Brain pericyte (primary cell): ENCODE data around the gene COG5.

Source experiments
- DNase-seq: peaks from one replicate; pipeline ENCODE4 v3.0.0-alpha.2; 2012; ENCODE audit warnings: low read depth, low spot score

Gene COG5

GRCh38 chr7:107505997-107506673 is 57.6 kb downstream of the COG5 start:
- DNase-seq = no peak

- DNase-seq = no peak
Measured at GRCh38 chr7:107505362-107505761, 58.4 kb downstream of the COG5 start.

GRCh38 chr7:107503687-107504086 is 60.0 kb downstream of the COG5 start:
- no peak for DNase-seq

- DNase-seq = no peak
Measured at GRCh38 chr7:107502797-107503196, 60.9 kb downstream of the COG5 start.

- DNase-seq = no peak
Measured at GRCh38 chr7:107502154-107502553, 61.6 kb downstream of the COG5 start.

GRCh38 chr7:107501593-107501992 is 62.1 kb downstream of the COG5 start:
- DNase-seq = no peak

GRCh38 chr7:107499731-107500130 is 64.0 kb downstream of the COG5 start:
- no peak for DNase-seq

- no peak for DNase-seq
Measured at GRCh38 chr7:107495516-107495915, 68.2 kb downstream of the COG5 start.

GRCh38 chr7:107494884-107495283 is 68.8 kb downstream of the COG5 start:
- DNase-seq = no peak

- no peak for DNase-seq
Measured at GRCh38 chr7:107494315-107494751, 69.4 kb downstream of the COG5 start.

GRCh38 chr7:107492875-107493274 is 70.8 kb downstream of the COG5 start:
- no peak for DNase-seq

GRCh38 chr7:107486041-107486440 is 77.7 kb downstream of the COG5 start:
- DNase-seq = no peak

GRCh38 chr7:107482571-107482970 is 81.1 kb downstream of the COG5 start:
- DNase-seq = no peak

- no peak for DNase-seq
Measured at GRCh38 chr7:107480932-107481331, 82.8 kb downstream of the COG5 start.

- DNase-seq = no peak
Measured at GRCh38 chr7:107479303-107479702, 84.4 kb downstream of the COG5 start.

GRCh38 chr7:107474104-107474521 is 89.6 kb downstream of the COG5 start:
- DNase-seq = no peak

- no peak for DNase-seq
Measured at GRCh38 chr7:107472116-107472515, 91.6 kb downstream of the COG5 start.

- peak; percentile 8 for DNase-seq
Measured at GRCh38 chr7:107471292-107472070, 92.2 kb downstream of the COG5 start.

GRCh38 chr7:107469929-107470328 is 93.8 kb downstream of the COG5 start, which contains the start of gene GPR22:
TSS of gene GPR22 (plus strand) at chr7:107470057. CDS start at chr7:107474061, 4,004 bp downstream.
- DNase-seq = no peak

GRCh38 chr7:107468824-107469223 is 94.9 kb downstream of the COG5 start:
- DNase-seq = no peak

- no peak for DNase-seq
Measured at GRCh38 chr7:107467972-107468371, 95.7 kb downstream of the COG5 start.

- DNase-seq = no peak
Measured at GRCh38 chr7:107464666-107465226, 99.0 kb downstream of the COG5 start.
